ENCODE data around the gene SPOUT1.
A peak's percentile ranks its signal among the peaks of the same experiment; 100 is the strongest.

Gene SPOUT1

DNA sequence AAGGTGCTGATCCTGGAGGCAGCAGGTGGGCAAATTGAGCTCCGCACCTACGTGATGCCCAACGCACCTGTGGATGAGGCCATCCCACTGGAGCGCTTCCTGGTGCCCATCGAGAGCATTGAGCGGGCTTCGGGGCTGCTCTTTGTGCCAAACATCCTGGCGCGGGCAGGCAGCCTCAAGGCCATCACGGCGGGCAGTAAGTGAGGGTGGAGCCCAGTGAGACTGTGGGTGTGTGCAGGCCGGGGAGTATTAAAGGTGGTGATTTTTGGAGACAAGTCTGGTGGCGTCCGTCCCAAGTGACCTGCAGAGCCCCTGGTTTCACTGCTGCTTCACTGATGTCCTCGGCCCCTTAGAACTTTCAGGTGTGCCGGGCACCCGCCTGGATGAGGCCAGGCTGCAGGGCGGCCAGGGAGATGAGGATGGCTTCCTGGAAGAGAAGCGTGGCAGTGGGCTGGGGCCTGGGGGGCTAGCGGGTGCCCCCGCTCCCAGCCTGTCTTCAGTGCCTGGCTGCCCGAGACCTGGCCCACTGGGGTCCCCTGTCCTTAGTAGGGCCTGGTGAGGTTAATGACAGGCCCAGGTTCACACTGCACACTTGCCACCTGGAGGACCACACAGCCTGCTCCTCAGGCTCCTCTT lies 7.1 kb downstream of the SPOUT1 start:
- DNase-seq (ENCODE audit: low read depth) = no peak
- TF ChIP-seq, protein P1, sequence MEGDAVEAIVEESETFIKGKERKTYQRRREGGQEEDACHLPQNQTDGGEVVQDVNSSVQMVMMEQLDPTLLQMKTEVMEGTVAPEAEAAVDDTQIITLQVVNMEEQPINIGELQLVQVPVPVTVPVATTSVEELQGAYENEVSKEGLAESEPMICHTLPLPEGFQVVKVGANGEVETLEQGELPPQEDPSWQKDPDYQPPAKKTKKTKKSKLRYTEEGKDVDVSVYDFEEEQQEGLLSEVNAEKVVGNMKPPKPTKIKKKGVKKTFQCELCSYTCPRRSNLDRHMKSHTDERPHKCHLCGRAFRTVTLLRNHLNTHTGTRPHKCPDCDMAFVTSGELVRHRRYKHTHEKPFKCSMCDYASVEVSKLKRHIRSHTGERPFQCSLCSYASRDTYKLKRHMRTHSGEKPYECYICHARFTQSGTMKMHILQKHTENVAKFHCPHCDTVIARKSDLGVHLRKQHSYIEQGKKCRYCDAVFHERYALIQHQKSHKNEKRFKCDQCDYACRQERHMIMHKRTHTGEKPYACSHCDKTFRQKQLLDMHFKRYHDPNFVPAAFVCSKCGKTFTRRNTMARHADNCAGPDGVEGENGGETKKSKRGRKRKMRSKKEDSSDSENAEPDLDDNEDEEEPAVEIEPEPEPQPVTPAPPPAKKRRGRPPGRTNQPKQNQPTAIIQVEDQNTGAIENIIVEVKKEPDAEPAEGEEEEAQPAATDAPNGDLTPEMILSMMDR (conservative IDR thresholded peaks at IDR 0.05; ENCODE audit: low read depth, low read length) = no peak
- H3K4me3 ChIP-seq (ENCODE audit: low read length) = no peak overlapping the region

DNA sequence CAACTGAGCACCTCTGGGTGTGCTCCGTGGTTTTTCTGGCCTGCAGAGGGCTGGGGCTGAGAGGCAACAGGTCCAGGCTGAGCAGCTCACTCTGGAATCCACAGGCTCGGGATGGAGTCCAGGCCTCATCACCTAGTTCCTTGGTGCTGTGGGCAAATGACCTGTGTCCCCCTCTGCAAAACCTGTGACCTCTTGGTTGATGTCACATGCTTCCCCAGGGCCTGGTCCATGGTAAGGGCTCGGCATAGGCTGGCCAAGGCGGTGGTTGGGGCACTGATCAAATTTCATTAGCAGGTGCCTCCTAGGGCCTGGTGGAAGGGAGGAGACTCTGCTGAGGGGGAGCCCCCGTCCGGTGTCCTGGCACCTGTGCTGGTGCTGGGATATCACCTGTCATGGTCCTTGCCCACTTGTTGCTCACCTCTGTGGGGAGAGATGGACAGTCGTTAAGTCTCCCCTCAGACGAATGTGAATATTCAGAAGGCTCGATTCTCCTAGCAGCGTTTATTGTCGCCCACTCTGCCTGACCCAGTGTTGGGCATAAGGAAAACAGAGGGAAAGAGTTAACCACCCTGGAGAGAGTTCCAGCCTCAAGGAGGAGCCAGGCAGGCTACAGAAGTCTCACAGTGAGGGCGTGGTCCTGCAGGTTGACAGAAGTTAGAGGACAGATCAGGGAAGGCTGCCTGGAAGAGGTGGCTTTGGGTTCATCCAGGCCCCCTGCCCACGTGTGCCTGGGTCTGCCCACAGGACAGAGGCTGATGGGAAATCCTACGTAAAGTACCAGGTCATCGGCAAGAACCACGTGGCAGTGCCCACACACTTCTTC lies 7.8 kb downstream of the SPOUT1 start:
- TF ChIP-seq, protein P1 (conservative IDR thresholded peaks at IDR 0.05; ENCODE audit: low read depth, low read length) = no peak
- H3K4me3 ChIP-seq (ENCODE audit: low read length) = no peak overlapping the region
- no peak for DNase-seq (ENCODE audit: low read depth)

DNA sequence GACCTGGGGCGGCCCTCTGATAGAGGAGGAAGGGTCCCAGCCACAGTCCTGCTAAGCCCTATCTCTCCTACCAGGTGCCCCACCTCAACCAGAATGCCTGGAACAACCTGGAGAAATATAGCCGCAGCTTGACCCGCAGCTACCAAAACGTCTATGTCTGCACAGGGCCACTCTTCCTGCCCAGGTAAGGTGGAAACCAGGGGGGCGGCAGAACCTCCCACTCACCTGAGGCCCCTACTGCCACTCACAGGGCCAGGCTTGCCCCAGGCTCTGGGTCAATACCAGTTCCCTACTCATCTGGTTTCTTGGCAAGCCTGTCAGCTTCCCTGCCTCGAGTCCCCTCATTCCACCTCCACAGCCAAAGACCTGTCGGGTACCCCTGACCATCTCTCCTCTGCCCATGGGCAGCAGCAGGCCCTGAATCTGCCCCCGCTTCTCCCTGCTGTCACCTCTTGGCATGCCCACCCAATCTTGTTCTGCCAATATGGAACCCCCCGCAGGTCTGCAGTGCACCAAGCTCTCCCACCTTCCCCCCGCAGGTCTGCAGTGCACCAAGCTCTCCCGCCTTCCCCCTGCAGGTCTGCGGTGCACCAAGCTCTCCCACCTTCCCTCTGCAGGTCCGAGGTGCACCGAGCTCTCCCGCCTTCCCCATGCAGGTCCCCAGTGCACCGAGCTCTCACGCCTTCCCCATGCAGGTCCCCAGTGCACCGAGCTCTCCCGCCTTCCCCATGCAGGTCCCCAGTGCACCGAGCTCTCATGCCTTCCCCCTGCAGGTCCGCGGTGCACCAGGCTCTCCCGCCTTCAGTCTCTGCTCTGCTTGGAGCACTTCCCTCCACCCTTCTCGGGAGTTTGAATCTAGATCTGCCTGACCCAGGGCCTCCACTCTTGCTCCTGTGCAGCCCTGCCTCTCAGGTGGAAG lies 8.7 kb downstream of the SPOUT1 start:
- no peak overlapping the region for H3K4me3 ChIP-seq (ENCODE audit: low read length)
- DNase-seq (ENCODE audit: low read depth) = no peak
- TF ChIP-seq, protein P1 (conservative IDR thresholded peaks at IDR 0.05; ENCODE audit: low read depth, low read length) = no peak

DNA sequence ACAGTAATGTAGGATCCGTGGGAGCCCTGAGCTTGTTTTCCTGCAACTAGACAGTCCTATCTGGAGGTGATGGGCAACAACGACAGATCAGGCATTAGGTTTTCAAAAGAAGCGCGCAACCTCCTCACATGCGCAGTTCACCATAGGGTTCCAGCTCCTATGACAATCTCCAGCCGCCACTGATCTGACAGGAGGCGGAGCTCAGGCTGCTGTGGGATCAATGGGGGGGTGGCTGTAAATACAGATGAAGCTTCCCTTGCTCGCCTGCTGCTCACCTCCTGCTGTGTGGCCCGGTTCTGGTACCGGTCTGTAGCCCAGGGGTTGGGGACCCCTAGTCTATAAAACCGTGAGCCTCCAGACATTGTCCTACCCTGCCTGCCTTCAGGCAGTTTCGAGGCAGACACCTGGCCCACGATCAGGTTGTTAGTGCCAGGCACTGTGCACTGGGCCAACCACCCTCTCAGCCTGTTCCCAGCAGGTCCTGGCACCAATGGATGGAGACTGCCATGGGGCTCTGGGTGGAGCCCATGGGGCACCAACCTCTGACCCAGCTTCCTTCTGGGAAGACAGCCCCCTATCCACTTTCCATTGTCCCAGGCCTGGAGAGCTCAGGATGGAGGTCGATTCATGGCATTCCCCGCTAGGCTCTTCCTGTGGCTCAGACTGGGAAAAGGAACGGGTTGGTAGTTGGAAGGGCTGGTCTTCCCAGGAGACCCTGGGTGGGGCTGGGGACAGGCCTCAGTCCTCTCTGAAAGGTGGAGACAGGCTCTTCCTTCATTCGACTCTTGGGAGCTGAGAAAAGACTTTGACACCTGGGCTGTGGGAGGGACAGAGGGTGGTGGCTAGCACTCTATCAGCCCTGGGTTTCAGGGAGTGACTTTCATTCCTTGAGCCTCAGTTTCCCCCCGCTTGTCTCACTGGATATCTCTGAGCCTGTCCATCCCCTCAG lies 9.6 kb downstream of the SPOUT1 start:
- peak overlapping the region; percentile 5 for H3K4me3 ChIP-seq (ENCODE audit: low read length)
- no peak for DNase-seq (ENCODE audit: low read depth)
- TF ChIP-seq, protein P1 (conservative IDR thresholded peaks at IDR 0.05; ENCODE audit: low read depth, low read length) = no peak

DNA sequence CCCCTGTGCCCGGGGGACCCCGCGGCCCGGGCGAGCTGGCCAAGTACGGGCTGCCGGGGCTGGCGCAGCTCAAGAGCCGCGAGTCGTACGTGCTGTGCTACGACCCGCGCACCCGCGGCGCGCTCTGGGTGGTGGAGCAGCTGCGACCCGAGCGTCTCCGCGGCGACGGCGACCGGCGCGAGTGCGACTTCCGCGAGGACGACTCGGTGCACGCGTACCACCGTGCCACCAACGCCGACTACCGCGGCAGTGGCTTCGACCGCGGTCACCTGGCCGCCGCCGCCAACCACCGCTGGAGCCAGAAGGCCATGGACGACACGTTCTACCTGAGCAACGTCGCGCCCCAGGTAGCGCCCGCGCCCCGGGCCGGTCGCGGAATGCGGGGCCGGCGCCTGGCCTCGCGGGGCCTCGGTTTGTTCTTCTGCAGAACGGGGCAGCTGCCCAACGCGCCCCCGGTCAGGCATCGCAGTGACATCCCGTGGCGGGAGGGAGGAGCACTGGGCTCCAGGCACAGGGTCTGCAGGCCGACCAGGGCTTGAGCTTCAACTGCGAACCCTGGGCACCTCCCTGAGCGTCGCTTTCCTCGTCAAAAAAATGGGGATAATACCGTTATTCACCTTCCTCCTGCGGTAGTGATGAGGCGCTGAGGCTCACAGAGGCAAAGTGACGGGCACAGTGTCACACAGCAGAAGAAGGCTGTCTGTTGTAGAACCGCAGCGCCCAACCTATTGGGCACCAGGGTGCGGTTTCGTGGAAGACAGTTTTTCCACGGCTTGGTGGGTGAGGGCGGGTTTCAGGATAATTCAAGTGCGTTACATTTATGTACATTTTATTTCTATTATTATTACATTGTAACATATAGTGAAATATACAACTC lies 10.5 kb downstream of the SPOUT1 start:
- peak overlapping the region; percentile 65 for H3K4me3 ChIP-seq (ENCODE audit: low read length)
- TF ChIP-seq, protein P1 (conservative IDR thresholded peaks at IDR 0.05; ENCODE audit: low read depth, low read length) = no peak
- no peak for DNase-seq (ENCODE audit: low read depth)
